SK-MEL-5 (cell line): ENCODE results near the gene PRR33. TPM values are rescaled to one million over a fixed set of nuclear protein-coding genes. Genes with fewer than 3 reads are reported as not detected.

ENCODE experiments used
- DNase-seq: peaks from one replicate; pipeline ENCODE4 v3.0.0-alpha.2; 2016; ENCODE audit warnings: low read depth, low spot score
- in situ Hi-C: cut with HindIII; loops from 2 replicates; pipeline ENCODE4 v1.10.0; 2016; ENCODE audit warnings: low sequenced_read_pairs, high pct_unique_total_duplicates, low pct_unique_long_range_greater_than_20kb
- total RNA-seq: library from RNA; depleted of rRNA; stranded (reverse); fragments of >200 nt; shearing (Covaris generic); gene quantifications from 2 replicates; pipeline ENCODE4 v1.2.3, GENCODE V29; 2014

The PRR33 gene
- total RNA-seq, 1 experiment from 2014 or later: not detected

- no peak for DNase-seq
- in situ Hi-C loops: no loop called here
Observed at GRCh38 chr11:1920128-1920908, 28.6 kb upstream of the PRR33 start.

- in situ Hi-C loops: no loop called here
- DNase-seq: no peak
Observed at GRCh38 chr11:1919391-1920127, 27.9 kb upstream of the PRR33 start, which contains the start of gene TNNT3. TNNT3 (plus strand) TSS chr11:1919703; CDS start chr11:1922875, 3,172 bp downstream.

GRCh38 chr11:1918436-1919315 is 27.0 kb upstream of the PRR33 start:
- no peak for DNase-seq
- in situ Hi-C loops: no loop called here

GRCh38 chr11:1917523-1918435 is 26.1 kb upstream of the PRR33 start:
- in situ Hi-C loops: no loop called here
- no peak for DNase-seq

GRCh38 chr11:1916986-1917522 is 25.4 kb upstream of the PRR33 start:
- in situ Hi-C loops: no loop called here

GRCh38 chr11:1916132-1916985 is 24.7 kb upstream of the PRR33 start:
- DNase-seq: no peak
- in situ Hi-C loops: no loop called here

More at GRCh38 chr11:1916986-1917522, 25.4 kb upstream of the PRR33 start:
- no peak for DNase-seq

- DNase-seq: no peak
- in situ Hi-C loops: no loop called here
Observed at GRCh38 chr11:1915795-1916131, 24.1 kb upstream of the PRR33 start.

- DNase-seq: no peak
- in situ Hi-C loops: no loop called here
Observed at GRCh38 chr11:1913271-1914060, 21.8 kb upstream of the PRR33 start.

GRCh38 chr11:1912289-1912878 is 20.7 kb upstream of the PRR33 start:
- in situ Hi-C loops: no loop called here
- no peak for DNase-seq

GRCh38 chr11:1909524-1909923 is 17.8 kb upstream of the PRR33 start:
- in situ Hi-C loops: no loop called here

GRCh38 chr11:1908618-1909017 is 16.9 kb upstream of the PRR33 start:
- DNase-seq: no peak
- in situ Hi-C loops: no loop called here

More at GRCh38 chr11:1909524-1909923, 17.8 kb upstream of the PRR33 start:
- no peak for DNase-seq

GRCh38 chr11:1906611-1907423 is 15.1 kb upstream of the PRR33 start:
- in situ Hi-C loops: no loop called here
- DNase-seq: no peak

GRCh38 chr11:1906181-1906580 is 14.5 kb upstream of the PRR33 start:
- no peak for DNase-seq
- in situ Hi-C loops: no loop called here

GRCh38 chr11:1899686-1900085 is 8.0 kb upstream of the PRR33 start:
- in situ Hi-C loops: no loop called here
- DNase-seq: no peak
